Fibroblast of lung (primary cell): ENCODE results near the gene ICA1L. TPM values are rescaled to one million over a fixed set of nuclear protein-coding genes. Genes with fewer than 3 reads are reported as not detected.

ENCODE experiments used
- DNase-seq, 2 donors: peaks; one replicate each; pipeline versions ENCODE4 v3.0.0 to v3.0.0-alpha.2; 2010; ENCODE audit warnings: low read depth in 2 of 2
- H2AFZ ChIP-seq: 2 replicates; pipeline ENCODE4 v1.5.1; 2012; ENCODE audit warnings: low read length, control low read depth, inconsistent platforms
- H3K27ac ChIP-seq: 2 replicates; pipeline ENCODE4 v1.5.1; 2011; ENCODE audit warnings: low read length, control low read depth; ENCODE audit not compliant: insufficient read depth
- H3K27me3 ChIP-seq: 2 replicates; pipeline ENCODE4 v1.5.1; 2011; ENCODE audit warnings: mild to moderate bottlenecking, low read length; ENCODE audit not compliant: control insufficient read depth, insufficient read depth
- H3K36me3 ChIP-seq: 2 replicates; pipeline ENCODE4 v1.5.1; 2011; ENCODE audit warnings: low read length; ENCODE audit not compliant: control insufficient read depth, insufficient read depth
- H3K4me1 ChIP-seq: 2 replicates; pipeline ENCODE4 v1.5.1; 2011; ENCODE audit warnings: low read length; ENCODE audit not compliant: control insufficient read depth, insufficient read depth; ENCODE audit errors: extremely low read depth
- H3K4me2 ChIP-seq: 2 replicates; pipeline ENCODE4 v1.5.1; 2011; ENCODE audit warnings: low read length, control low read depth; ENCODE audit not compliant: insufficient read depth; ENCODE audit errors: extremely low read depth
- H3K4me3 ChIP-seq, 4 experiments: fragments of 200-600 bp in 1 of 4; sonication (generic) in 1 of 4; replicated peaks in 1 of 4; 2 replicates each; pipeline ENCODE4 v1.5.1; 2011 to 2016; ENCODE audit warnings: low read length in 4 of 4, low read depth in 3 of 4, mild to moderate bottlenecking in 3 of 4, control low read depth in 2 of 4, inconsistent platforms in 1 of 4, mixed read lengths in 1 of 4; ENCODE audit not compliant: insufficient read depth in 1 of 4; ENCODE audit errors: control extremely low read depth in 1 of 4
- H3K79me2 ChIP-seq: 2 replicates; pipeline ENCODE4 v1.5.1; 2012; ENCODE audit warnings: mild to moderate bottlenecking, low read length, inconsistent platforms; ENCODE audit not compliant: control insufficient read depth, insufficient read depth
- H3K9ac ChIP-seq: 2 replicates; pipeline ENCODE4 v1.5.1; 2011; ENCODE audit warnings: mild to moderate bottlenecking, low read length, control low read depth; ENCODE audit not compliant: insufficient read depth
- H3K9me3 ChIP-seq: 2 replicates; pipeline ENCODE4 v1.5.1; 2012; ENCODE audit warnings: low read depth, low read length; ENCODE audit not compliant: control insufficient read depth, insufficient read depth
- H4K20me1 ChIP-seq: 2 replicates; pipeline ENCODE4 v1.5.1; 2011; ENCODE audit warnings: low read length; ENCODE audit not compliant: control insufficient read depth, insufficient read depth; ENCODE audit errors: extremely low read depth
- CTCF ChIP-seq, 2 donors: IDR thresholded peaks in 1 of 2; conservative IDR thresholded peaks in 1 of 2; 1 replicate in 1 of 2; 2 replicates in 1 of 2; pipeline ENCODE4 v1.5.1; 2011 to 2012; ENCODE audit warnings: low read length in 2 of 2, control low read depth in 1 of 2, inconsistent platforms in 1 of 2, low read depth in 1 of 2, mild to moderate bottlenecking in 1 of 2
- EZH2 ChIP-seq: IDR thresholded peaks from 2 replicates; pipeline ENCODE4 v1.5.1; 2012; ENCODE audit warnings: low read length, control low read depth, mild to moderate bottlenecking; ENCODE audit errors: missing control alignments
- polyA plus RNA-seq, 2 donors: library from polyadenylated mRNA; depleted of rRNA in 1 of 2; stranded (reverse) in 1 of 2; unstranded in 1 of 2; fragments of >200 nt; gene quantifications; 2 replicates each; pipeline ENCODE4 v1.2.1, GENCODE V29; 2011 to 2012; ENCODE audit warnings: missing spikeins in 1 of 2
- total RNA-seq: library from RNA; depleted of rRNA; stranded (reverse); fragments of >200 nt; gene quantifications from 2 replicates; pipeline ENCODE4 v1.2.1, GENCODE V29; 2014

Gene ICA1L
- total and polyA plus RNA-seq, 2 donors (not counting 1 experiment from before 2014, with no cell fraction given): 3.1 to 4.6 TPM

- Histone ChIP-seq H3K4me2 (no peak overlapping the region), H3K4me3 (no peak overlapping the region), H4K20me1 (no peaks in the 10 kb centered on the region), H3K27me3 (no peaks in the 10 kb centered on the region), H2AFZ (no peak overlapping the region), H3K36me3 (no peaks in the 10 kb centered on the region), H3K9ac (no peak overlapping the region), H3K27ac (no peak overlapping the region), H3K79me2 (no peaks in the 10 kb centered on the region), H3K4me1 (no peaks in the 10 kb centered on the region), H3K9me3 (no peaks in the 10 kb centered on the region)
- DNase-seq: peak in 1 of 2 donors; percentile 13
- no peak for TF ChIP-seq CTCF (conservative IDR thresholded peaks at IDR 0.05 in 1 of 2, IDR thresholded peaks at IDR 0.05 in 1 of 2; ENCODE audit: low read depth in 1 of 2, low read length in 2 of 2)
- no peak for TF ChIP-seq EZH2
These were observed 145.5 kb downstream of the ICA1L start for GRCh38 chr2:202726070-202726469.

GRCh38 chr2:202723746-202724145 lies 147.8 kb downstream of the ICA1L start:
- H4K20me1 ChIP-seq: no peaks in the 10 kb centered on the region
- DNase-seq: no peak
- no peaks in the 10 kb centered on the region for H3K36me3 ChIP-seq
- H3K4me1 ChIP-seq: no peaks in the 10 kb centered on the region
- no peak for TF ChIP-seq EZH2
- TF ChIP-seq CTCF (conservative IDR thresholded peaks at IDR 0.05 in 1 of 2, IDR thresholded peaks at IDR 0.05 in 1 of 2; ENCODE audit: low read depth in 1 of 2, low read length in 2 of 2): no peak
- no peak overlapping the region for H3K27ac ChIP-seq
- H2AFZ ChIP-seq: no peak overlapping the region
- no peak overlapping the region for H3K4me3 ChIP-seq
- no peak overlapping the region for H3K4me2 ChIP-seq
- no peaks in the 10 kb centered on the region for H3K79me2 ChIP-seq
- H3K27me3 ChIP-seq: no peaks in the 10 kb centered on the region
- H3K9ac ChIP-seq: no peak overlapping the region
- H3K9me3 ChIP-seq: no peaks in the 10 kb centered on the region

Other genes with a start within 250 kb of the ICA1L start
- gene FAM117B, start 236.8 kb downstream of the ICA1L start, total RNA-seq: 1.8 and 2.8 TPM in 2 replicates
- gene FAM117B, start 236.8 kb downstream of the ICA1L start, polyA plus RNA-seq: 0.59 and 0.73 TPM in 2 replicates
- gene WDR12, start 39.9 kb upstream of the ICA1L start, total RNA-seq: 26.4 and 31.1 TPM in 2 replicates
- 35.1 and 42.3 TPM in 2 replicates for gene WDR12, start 39.9 kb upstream of the ICA1L start, polyA plus RNA-seq
- gene CARF, start 40.5 kb upstream of the ICA1L start, total RNA-seq: 7.4 and 8.6 TPM in 2 replicates
- gene CARF, start 40.5 kb upstream of the ICA1L start, polyA plus RNA-seq: 3.7 and 7.2 TPM in 2 replicates
- 38.0 and 55.7 TPM in 2 replicates for gene NBEAL1, start 143.1 kb upstream of the ICA1L start, total RNA-seq
- gene NBEAL1, start 143.1 kb upstream of the ICA1L start, polyA plus RNA-seq: 7.3 and 14.8 TPM in 2 replicates